ENCODE data around the gene CCPG1.

Gene CCPG1

DNA sequence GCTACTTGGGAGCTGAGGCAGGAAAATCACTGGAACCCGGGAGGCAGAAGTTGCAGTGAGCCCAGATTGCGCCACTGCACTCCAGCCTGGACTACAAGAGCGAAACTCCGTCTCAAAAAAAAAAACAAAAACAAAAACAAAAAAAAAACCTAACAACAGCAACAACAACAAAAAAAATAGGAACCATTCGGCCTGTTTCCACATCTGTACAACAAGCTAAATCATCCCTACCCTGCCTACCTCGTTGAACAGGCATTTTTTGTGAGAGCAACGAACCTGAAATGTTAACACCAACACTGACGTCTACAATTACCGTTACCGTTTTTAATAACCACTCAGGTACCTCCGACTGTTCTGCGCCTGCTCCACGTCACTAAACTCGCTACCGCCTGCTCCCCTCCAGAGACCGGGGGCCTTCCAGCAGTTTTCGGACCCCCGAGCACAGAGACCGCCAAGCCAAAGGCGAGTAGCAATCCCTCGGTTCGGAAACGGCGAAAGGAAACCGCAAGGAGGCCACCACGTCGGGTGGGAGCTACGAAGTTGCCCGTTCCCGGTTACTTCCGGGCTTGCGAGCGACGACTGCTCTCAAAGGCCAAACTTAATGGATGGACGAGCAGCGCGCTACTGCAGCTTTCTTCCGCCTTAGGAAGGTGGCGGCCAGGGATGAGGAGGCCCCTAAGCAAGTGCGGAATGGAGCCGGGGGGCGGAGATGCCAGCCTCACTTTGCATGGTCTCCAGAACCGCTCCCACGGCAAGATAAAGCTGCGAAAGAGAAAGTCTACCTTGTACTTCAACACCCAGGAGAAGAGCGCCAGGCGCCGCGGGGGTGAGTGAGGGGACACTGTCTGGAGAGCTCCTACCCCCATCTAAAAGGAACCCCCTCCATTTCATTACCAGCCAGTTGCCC, 89.3 kb downstream of the CCPG1 start, which contains the start of the genes PIGB and PIGBOS1:
Gene PIGB, plus strand, starts transcription at position 635 of the 907 bp plus-strand sequence. Its CDS starts 29 bp downstream, at position 664.
Gene PIGBOS1, minus strand, starts transcription at position 536 of the 907 bp plus-strand sequence. CDS start 1,331 bp downstream, outside the sequence.
- peak; percentile 91 for DNase-seq (ENCODE audit: low read depth)
